GM18526 (cell line): ENCODE data around the gene ASAP3.
A peak's percentile ranks its signal among the peaks of the same experiment; 100 is the strongest.

ENCODE experiments used
- POLR2A ChIP-seq: IDR thresholded peaks from 3 replicates; pipeline ENCODE4 v1.6.1; 2011; ENCODE audit not compliant: insufficient read length; ENCODE audit errors: extremely low read depth

ASAP3 gene

GRCh38 chr1:23483321-23484252 is at the start of gene ASAP3:
ASAP3 (minus strand) TSS chr1:23484179; CDS start chr1:23484133, 46 bp downstream.
- TF ChIP-seq POLR2A: no peak

- TF ChIP-seq POLR2A: no peak
These were observed 49.5 kb upstream of the ASAP3 start for GRCh38 chr1:23533246-23534023.

- TF ChIP-seq POLR2A: no peak
These were observed 47.6 kb upstream of the ASAP3 start for GRCh38 chr1:23531562-23532094.

GRCh38 chr1:23530747-23531561 is 47.0 kb upstream of the ASAP3 start, which contains the start of gene E2F2:
E2F2 (minus strand) TSS chr1:23531233; CDS start chr1:23530793, 440 bp downstream.
- TF ChIP-seq POLR2A: peak; percentile 48

- TF ChIP-seq POLR2A: no peak
These were observed 46.2 kb upstream of the ASAP3 start for GRCh38 chr1:23530087-23530746.

GRCh38 chr1:23529146-23530086 is 45.4 kb upstream of the ASAP3 start:
- TF ChIP-seq POLR2A: no peak

- TF ChIP-seq POLR2A: peak; percentile 53
These were observed 44.4 kb upstream of the ASAP3 start for GRCh38 chr1:23528250-23528978.

- TF ChIP-seq POLR2A: no peak
These were observed 43.9 kb upstream of the ASAP3 start for GRCh38 chr1:23527900-23528249.

GRCh38 chr1:23527366-23527765 is 43.4 kb upstream of the ASAP3 start:
- no peak for TF ChIP-seq POLR2A

- TF ChIP-seq POLR2A: no peak
These were observed 42.5 kb upstream of the ASAP3 start for GRCh38 chr1:23526329-23527041.

- TF ChIP-seq POLR2A: no peak
These were observed 41.7 kb upstream of the ASAP3 start for GRCh38 chr1:23525558-23526250.
